ENCODE measurements around the gene LPIN3.

DNA sequence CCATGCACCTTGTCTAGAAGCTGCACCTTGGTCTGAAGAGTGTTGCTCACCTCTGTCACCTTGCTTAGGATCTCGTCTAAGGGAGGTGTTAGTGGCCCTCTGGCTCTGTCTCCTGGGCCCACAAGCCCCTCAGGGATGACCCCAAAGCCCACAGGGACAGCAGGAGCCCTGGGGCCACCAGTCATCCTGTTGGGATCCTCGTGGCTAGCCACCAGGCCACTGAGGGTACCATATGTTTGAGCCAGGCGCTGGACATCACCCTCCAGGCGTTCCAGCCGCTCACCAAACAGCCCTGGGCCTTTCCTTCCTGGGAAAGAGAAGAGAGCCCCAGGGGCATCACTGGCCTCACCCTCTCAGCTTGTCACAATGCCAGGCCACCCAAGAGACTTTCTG is 22.1 kb downstream of the LPIN3 start:
- TF ChIP-seq CTCF (conservative IDR thresholded peaks at IDR 0.05; ENCODE audit: low read depth, low read length) (no peak), EZH2 (IDR thresholded peaks at IDR 0.05; ENCODE audit: low read length, unreplicated experiment) (no peak), EZH2phosphoT487 (IDR thresholded peaks at IDR 0.05; ENCODE audit: borderline replicate concordance, low read length) (no peak)

Measured in PC-3 (cell line).